HFF-Myc (cell line): ENCODE results near the gene SLC46A2.

Source experiments
- DNase-seq: peaks from one replicate; pipeline ENCODE4 v3.0.0-alpha.2; 2011; ENCODE audit warnings: low read depth; ENCODE audit errors: extremely low read depth
- H3K4me3 ChIP-seq: replicated peaks from 2 replicates; pipeline ENCODE4 v1.5.1; 2011; ENCODE audit warnings: low read depth, mild to moderate bottlenecking, control low read depth, low read length
- TF ChIP-seq, protein P1 (sequence below): IDR thresholded peaks from 2 replicates; pipeline ENCODE4 v1.5.1; 2012; ENCODE audit warnings: mild to moderate bottlenecking, low read depth, low read length, control low read depth; ENCODE audit errors: missing control alignments

Gene SLC46A2

DNA sequence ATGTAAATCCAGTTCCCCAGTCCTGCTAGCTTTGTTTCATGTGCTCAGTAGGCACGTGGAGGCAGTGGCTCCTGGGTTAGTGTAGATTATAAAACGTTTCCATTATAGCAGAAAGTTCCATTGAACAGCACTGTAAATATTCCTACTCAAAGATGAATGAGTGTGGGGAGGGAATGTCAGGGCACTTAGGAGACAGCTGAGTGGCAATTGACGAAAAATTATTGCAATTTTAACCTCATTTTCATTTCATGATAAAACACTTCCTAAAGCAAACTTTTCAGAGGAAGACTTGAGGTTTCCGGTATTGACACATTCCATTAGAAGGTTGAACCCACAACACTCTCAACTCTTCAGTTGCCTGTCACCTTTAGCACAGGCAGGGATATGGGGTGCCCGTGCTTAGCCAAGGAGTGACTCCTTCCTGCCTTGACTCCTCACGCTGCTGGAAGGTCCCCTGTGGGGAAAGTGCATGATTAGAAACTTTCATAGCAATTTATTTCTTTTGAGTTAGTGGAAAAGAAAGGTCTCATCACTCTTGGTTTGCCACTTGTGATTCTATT lies 41.2 kb downstream of the SLC46A2 start:
- TF ChIP-seq, protein P1, sequence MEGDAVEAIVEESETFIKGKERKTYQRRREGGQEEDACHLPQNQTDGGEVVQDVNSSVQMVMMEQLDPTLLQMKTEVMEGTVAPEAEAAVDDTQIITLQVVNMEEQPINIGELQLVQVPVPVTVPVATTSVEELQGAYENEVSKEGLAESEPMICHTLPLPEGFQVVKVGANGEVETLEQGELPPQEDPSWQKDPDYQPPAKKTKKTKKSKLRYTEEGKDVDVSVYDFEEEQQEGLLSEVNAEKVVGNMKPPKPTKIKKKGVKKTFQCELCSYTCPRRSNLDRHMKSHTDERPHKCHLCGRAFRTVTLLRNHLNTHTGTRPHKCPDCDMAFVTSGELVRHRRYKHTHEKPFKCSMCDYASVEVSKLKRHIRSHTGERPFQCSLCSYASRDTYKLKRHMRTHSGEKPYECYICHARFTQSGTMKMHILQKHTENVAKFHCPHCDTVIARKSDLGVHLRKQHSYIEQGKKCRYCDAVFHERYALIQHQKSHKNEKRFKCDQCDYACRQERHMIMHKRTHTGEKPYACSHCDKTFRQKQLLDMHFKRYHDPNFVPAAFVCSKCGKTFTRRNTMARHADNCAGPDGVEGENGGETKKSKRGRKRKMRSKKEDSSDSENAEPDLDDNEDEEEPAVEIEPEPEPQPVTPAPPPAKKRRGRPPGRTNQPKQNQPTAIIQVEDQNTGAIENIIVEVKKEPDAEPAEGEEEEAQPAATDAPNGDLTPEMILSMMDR = no peak
- DNase-seq = no peak
- H3K4me3 ChIP-seq = no peak overlapping the region

DNA sequence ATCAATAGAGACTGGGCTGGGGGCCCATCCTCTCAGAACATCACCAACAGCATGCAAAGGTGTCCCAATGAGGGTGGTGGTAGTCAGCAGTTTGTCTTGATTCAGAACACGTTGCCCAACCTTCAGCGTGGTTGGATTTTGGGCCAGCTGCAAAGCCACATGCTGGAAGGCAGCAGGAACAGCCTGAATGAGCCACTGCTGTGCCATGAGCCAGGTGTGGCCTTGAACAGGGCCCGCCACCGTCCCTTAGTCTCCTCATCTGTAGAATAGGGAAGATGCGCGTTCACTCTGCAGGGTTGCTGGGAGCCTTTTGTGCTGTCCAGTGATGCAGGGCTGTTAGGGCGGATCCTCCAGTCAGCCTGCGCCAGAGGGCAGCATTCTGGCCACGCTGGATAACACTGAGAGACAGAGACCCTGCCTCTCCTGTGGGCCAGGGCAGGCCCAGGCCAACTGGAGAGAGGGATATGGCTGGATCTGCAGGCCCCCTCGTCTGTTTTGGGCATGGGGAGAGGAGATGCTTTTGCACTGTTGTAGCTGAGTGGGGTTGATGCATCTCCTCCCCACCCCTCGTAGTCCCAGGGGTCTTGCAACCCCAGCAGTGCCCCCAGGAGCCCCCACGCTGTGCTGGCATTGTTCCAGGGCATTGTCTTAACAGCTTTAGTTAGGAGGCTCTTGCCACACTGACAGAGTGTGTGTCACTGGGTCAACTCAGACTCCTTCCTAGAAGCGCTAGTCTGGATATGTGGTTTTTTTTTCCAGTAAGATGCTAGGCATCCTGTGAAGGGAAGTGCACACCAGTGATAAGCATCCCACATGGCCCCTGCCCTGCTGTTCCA lies 42.1 kb downstream of the SLC46A2 start:
- no peak overlapping the region for H3K4me3 ChIP-seq
- DNase-seq = no peak
- TF ChIP-seq, protein P1 = no peak

DNA sequence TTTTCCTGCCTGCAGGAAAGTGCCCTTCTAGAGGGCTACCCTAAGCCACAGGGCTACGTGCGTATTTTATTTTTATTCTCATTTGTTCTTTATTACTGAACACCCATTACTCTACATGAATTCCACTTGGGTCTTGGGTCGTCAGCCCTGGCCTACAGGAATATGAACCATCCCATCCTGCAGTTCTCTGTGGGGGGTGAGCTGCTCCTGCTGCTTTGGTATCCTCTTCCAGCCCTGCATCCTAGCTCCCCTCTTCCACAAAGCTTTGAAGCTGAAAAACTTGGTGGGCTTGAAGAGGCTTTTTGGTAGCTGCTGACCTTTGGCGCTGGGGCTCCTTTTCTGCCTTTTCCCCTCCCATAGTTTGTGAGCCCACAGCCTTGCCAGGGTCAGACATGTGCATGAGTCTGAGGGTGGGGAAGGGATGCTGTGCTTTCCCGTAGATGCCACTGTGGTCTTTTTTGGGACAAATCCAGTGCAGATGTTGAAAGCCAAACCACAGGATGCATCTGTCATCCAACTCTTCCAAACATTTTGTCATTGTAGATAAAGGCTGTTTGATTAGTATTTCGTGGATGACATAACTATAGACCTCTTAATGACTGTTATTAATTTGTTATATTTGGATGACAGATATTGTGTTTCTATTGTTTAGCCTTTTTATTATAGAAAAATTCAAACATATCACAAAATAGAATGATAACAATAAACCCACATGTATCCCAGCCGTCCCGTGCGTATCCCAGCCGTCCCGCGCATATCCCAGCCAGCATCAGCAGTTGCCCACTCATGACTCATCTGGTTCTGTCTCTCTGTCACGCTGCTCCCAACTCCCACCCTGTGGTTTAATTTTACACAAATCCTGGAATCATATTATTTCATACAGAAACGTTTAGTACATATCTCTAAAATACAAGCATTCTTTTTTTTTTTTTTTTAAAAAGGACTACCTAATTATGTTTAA lies 43.9 kb downstream of the SLC46A2 start:
- DNase-seq = no peak
- TF ChIP-seq, protein P1 = no peak
- no peak overlapping the region for H3K4me3 ChIP-seq

- H3K4me3 ChIP-seq = no peak overlapping the region
- DNase-seq = peak; percentile 27
- TF ChIP-seq, protein P1 = peak; percentile 99
Measured at GRCh38 chr9:112844771-112845542, 45.7 kb downstream of the SLC46A2 start.

DNA sequence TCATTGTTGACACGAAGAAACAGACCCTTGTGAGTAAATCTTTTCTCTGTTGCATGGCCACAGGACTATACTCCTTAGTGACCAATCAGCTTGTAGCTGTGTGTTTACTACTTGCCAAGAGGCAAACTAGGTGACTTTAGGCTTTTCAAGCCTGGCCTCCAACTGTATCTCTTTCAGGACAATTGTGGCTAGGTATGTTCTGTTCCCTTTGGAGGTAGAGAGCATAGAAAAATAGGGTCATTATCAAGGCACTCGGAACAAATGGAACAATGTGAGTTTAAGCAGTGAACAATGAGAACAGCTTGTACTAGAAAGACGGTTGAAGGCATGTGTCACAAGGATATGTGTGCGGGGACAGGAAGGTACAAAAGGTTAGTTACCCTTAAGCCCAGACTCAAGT lies 48.1 kb downstream of the SLC46A2 start:
- TF ChIP-seq, protein P1 = no peak

DNA sequence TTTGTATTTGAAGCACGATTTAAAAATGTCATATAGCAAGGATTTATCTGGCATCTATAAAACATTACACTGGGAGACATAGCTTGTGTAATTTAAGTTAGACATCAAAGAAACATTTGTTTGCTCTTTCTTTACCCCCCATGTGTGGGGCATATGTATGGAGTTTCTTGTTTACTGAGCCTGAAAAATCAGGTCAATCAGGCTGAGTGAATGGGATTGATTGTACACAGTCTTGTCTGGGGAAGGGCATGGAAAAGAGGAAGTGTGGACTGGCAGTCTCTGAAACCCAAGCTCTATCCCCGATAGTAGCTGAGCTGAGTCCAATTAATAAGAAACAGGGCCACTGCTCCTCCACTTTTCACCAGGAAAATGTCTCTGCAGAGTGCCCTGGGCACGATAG lies 49.4 kb downstream of the SLC46A2 start:
- TF ChIP-seq, protein P1 = no peak
- no peak for DNase-seq

More for the DNA sequence above, 48.1 kb downstream of the SLC46A2 start:
- DNase-seq = no peak
- no peak overlapping the region for H3K4me3 ChIP-seq

More for the DNA sequence above, 49.4 kb downstream of the SLC46A2 start:
- H3K4me3 ChIP-seq = no peak overlapping the region
